ENCODE results near the gene CRTC3. TPM values are rescaled to one million over a fixed set of nuclear protein-coding genes. Genes with fewer than 3 reads are reported as not detected.

Gene CRTC3
- total and polyA plus RNA-seq, 2 experiments from 2014 or later: 15.1 to 24.5 TPM

DNA sequence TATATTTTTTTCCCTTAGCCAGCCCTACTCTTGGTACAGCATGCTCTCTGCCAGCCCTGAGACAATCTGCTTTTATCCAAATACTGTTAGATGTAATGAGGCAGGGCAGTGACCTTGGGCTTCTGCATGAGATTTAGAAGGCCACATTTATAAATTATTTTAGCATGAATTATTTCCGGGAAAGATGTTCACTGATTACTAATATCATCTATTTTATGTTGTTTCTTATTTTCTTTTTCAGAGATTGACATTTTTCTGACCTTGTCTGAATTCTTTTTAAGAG lies 23.1 kb downstream of the CRTC3 start:
- no peak for DNase-seq (ENCODE audit: low read depth in 1 of 2, low spot score in 1 of 2)
- Histone ChIP-seq H3K27me3 (no peaks in the 10 kb centered on the region), H3K4me1 (ENCODE audit: low read depth) (peaks cover 10% of the 10 kb centered on the region), H3K9me3 (ENCODE audit: low read depth) (no peaks in the 10 kb centered on the region), H3K27ac (no peak overlapping the region), H3K36me3 (no peaks in the 10 kb centered on the region), H3K4me3 (no peak overlapping the region)
- TF ChIP-seq, protein P1, sequence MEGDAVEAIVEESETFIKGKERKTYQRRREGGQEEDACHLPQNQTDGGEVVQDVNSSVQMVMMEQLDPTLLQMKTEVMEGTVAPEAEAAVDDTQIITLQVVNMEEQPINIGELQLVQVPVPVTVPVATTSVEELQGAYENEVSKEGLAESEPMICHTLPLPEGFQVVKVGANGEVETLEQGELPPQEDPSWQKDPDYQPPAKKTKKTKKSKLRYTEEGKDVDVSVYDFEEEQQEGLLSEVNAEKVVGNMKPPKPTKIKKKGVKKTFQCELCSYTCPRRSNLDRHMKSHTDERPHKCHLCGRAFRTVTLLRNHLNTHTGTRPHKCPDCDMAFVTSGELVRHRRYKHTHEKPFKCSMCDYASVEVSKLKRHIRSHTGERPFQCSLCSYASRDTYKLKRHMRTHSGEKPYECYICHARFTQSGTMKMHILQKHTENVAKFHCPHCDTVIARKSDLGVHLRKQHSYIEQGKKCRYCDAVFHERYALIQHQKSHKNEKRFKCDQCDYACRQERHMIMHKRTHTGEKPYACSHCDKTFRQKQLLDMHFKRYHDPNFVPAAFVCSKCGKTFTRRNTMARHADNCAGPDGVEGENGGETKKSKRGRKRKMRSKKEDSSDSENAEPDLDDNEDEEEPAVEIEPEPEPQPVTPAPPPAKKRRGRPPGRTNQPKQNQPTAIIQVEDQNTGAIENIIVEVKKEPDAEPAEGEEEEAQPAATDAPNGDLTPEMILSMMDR (IDR thresholded peaks at IDR 0.05; ENCODE audit: low read depth, low read length): no peak

- no peaks in the 10 kb centered on the region for H3K9me3 ChIP-seq (ENCODE audit: low read depth)
- peaks cover 13% of the 10 kb centered on the region for H3K4me1 ChIP-seq (ENCODE audit: low read depth)
- TF ChIP-seq, protein P1 (IDR thresholded peaks at IDR 0.05; ENCODE audit: low read depth, low read length): no peak
- no peaks in the 10 kb centered on the region for H3K36me3 ChIP-seq
- H3K27me3 ChIP-seq: no peaks in the 10 kb centered on the region
- H3K4me3 ChIP-seq: no peak overlapping the region
- H3K27ac ChIP-seq: no peak overlapping the region
- DNase-seq (ENCODE audit: low read depth in 1 of 2, low spot score in 1 of 2): peak in 1 of 2 donors; percentile 91
Measured at GRCh38 chr15:90553248-90553745, 23.6 kb downstream of the CRTC3 start.

GRCh38 chr15:90557186-90558084 lies 27.7 kb downstream of the CRTC3 start:
- no peaks in the 10 kb centered on the region for H3K9me3 ChIP-seq (ENCODE audit: low read depth)
- no peaks in the 10 kb centered on the region for H3K27me3 ChIP-seq
- DNase-seq (ENCODE audit: low read depth in 1 of 2, low spot score in 1 of 2): peak; percentile 42 to 93
- H3K36me3 ChIP-seq: no peaks in the 10 kb centered on the region
- H3K4me1 ChIP-seq (ENCODE audit: low read depth): peaks cover 48% of the 10 kb centered on the region
- H3K27ac ChIP-seq: peak overlapping the region; percentile 83
- no peak overlapping the region for H3K4me3 ChIP-seq
- TF ChIP-seq, protein P1 (IDR thresholded peaks at IDR 0.05; ENCODE audit: low read depth, low read length): no peak

DNA sequence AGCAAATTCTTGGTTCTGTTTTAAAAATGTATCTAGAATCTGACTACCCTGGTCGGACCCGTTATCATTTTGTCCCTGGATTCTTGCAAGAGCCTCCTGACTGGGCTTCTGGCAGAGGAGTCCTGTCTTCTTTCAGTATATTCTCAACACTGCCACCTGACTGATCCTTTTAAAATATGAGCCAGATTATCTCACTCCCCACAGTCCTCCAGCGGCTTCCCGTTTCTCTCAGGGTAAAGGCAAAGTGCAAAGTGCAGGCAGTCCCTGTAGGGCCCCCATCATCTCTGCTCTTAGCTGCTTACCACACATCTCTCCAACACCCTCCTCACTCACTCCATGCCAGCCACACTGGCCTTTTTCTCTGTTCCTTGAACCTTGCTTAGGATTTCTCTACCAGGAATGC lies 28.4 kb downstream of the CRTC3 start:
- DNase-seq (ENCODE audit: low read depth in 1 of 2, low spot score in 1 of 2): peak; percentile 60 to 63
- H3K27me3 ChIP-seq: no peaks in the 10 kb centered on the region
- no peaks in the 10 kb centered on the region for H3K36me3 ChIP-seq
- TF ChIP-seq, protein P1 (IDR thresholded peaks at IDR 0.05; ENCODE audit: low read depth, low read length): no peak
- H3K4me1 ChIP-seq (ENCODE audit: low read depth): peaks cover 48% of the 10 kb centered on the region
- H3K27ac ChIP-seq: peak overlapping the region; percentile 83
- no peaks in the 10 kb centered on the region for H3K9me3 ChIP-seq (ENCODE audit: low read depth)
- no peak overlapping the region for H3K4me3 ChIP-seq

- Histone ChIP-seq H3K4me3 (no peak overlapping the region), H3K27ac (peak overlapping the region; percentile 83), H3K9me3 (ENCODE audit: low read depth) (no peaks in the 10 kb centered on the region), H3K4me1 (ENCODE audit: low read depth) (peaks cover 48% of the 10 kb centered on the region), H3K27me3 (no peaks in the 10 kb centered on the region), H3K36me3 (no peaks in the 10 kb centered on the region)
- DNase-seq (ENCODE audit: low read depth in 1 of 2, low spot score in 1 of 2): no peak
- TF ChIP-seq, protein P1 (IDR thresholded peaks at IDR 0.05; ENCODE audit: low read depth, low read length): no peak
Measured at GRCh38 chr15:90559119-90559518, 29.4 kb downstream of the CRTC3 start.
